H1 (cell line): ENCODE measurements around the gene MAF. TPM values are rescaled to one million over a fixed set of nuclear protein-coding genes. Genes with fewer than 3 reads are reported as not detected.

Source experiments
- CTCF ChIA-PET: fragments of 300-600 bp; sonication (Branson Sonifier 250); formaldehyde crosslinking; loops from one replicate; lab custom pipeline; 2021; ENCODE audit not compliant: partially characterized antibody; lab: Charles Lee
- POLR2A ChIA-PET: fragments of 300-600 bp; sonication (Branson Sonifier 250); formaldehyde crosslinking; loops from one replicate; lab custom pipeline; 2021; ENCODE audit warnings: inconsistent platforms; ENCODE audit not compliant: partially characterized antibody; lab: Charles Lee
- DNase-seq, 2 experiments: peaks; one replicate each; pipeline versions ENCODE4 v3.0.0 to v3.0.0-alpha.2; 2010 to 2022; ENCODE audit warnings: low spot score in 2 of 2, low read depth in 1 of 2, mixed read lengths in 1 of 2
- FAIRE-seq: peaks from 2 replicates; lab custom pipeline; 2011; peaks lifted over from hg19 to GRCh38; lab: Jason Lieb, UNC
- H2AFZ ChIP-seq: 2 replicates; pipeline ENCODE4 v1.8.1; 2012; ENCODE audit warnings: low read length, inconsistent platforms
- H2AK5ac ChIP-seq: 2 replicates; pipeline ENCODE4 v1.6.1; 2013; ENCODE audit warnings: low read depth, low read length
- H2BK120ac ChIP-seq: replicated peaks from 2 replicates; pipeline ENCODE3; 2013; ENCODE audit warnings: low read depth, low read length, inconsistent platforms
- H2BK12ac ChIP-seq: 2 replicates; pipeline ENCODE4 v1.6.1; 2013; ENCODE audit warnings: low read depth, low read length
- H2BK15ac ChIP-seq: 2 replicates; pipeline ENCODE4 v1.6.1; 2013; ENCODE audit warnings: low read length
- H2BK20ac ChIP-seq: 2 replicates; pipeline ENCODE4 v1.6.1; 2013; ENCODE audit warnings: low read length
- H2BK5ac ChIP-seq: 2 replicates; pipeline ENCODE4 v1.6.1; 2013; ENCODE audit warnings: low read depth, low read length
- H3K14ac ChIP-seq: 2 replicates; pipeline ENCODE4 v1.6.1; 2013; ENCODE audit warnings: inconsistent platforms; ENCODE audit not compliant: insufficient read length
- H3K18ac ChIP-seq: 2 replicates; pipeline ENCODE4 v1.6.1; 2013; ENCODE audit warnings: low read length; ENCODE audit errors: extremely low read depth
- H3K23ac ChIP-seq: 2 replicates; pipeline ENCODE4 v1.6.1; 2013; ENCODE audit warnings: inconsistent platforms; ENCODE audit not compliant: insufficient read length
- H3K23me2 ChIP-seq: 2 replicates; pipeline ENCODE4 v1.6.1; 2013; ENCODE audit warnings: low read depth, low read length
- H3K27ac ChIP-seq: 2 replicates; pipeline ENCODE4 v1.6.1; 2011; ENCODE audit warnings: low read depth, low read length, inconsistent platforms
- H3K27me3 ChIP-seq, 4 experiments: replicated peaks in 1 of 4; 1 replicate in 1 of 4; 2 replicates in 3 of 4; pipeline versions ENCODE4 v1.6.1 to v1.8.1; 2011 to 2013; ENCODE audit warnings: low read length in 3 of 4, mild to moderate bottlenecking in 3 of 4, inconsistent platforms in 2 of 4, mixed read lengths in 2 of 4, moderate library complexity in 1 of 4; ENCODE audit not compliant: control insufficient read depth in 3 of 4, insufficient read depth in 3 of 4; ENCODE audit errors: extremely low read depth in 1 of 4
- H3K36me3 ChIP-seq, 4 experiments: 2 replicates each; pipeline versions ENCODE4 v1.6.1 to v1.8.1; 2011 to 2013; ENCODE audit warnings: mild to moderate bottlenecking in 4 of 4, low read length in 3 of 4, moderate library complexity in 2 of 4, control low read depth in 1 of 4, inconsistent platforms in 1 of 4; ENCODE audit not compliant: insufficient read depth in 4 of 4, control insufficient read depth in 2 of 4
- H3K4ac ChIP-seq: replicated peaks from 2 replicates; pipeline ENCODE3; 2013; ENCODE audit warnings: low read length, low read depth, mixed read lengths, inconsistent platforms; ENCODE audit not compliant: insufficient read length
- H3K4me1 ChIP-seq, 4 experiments: replicated peaks in 1 of 4; 1 replicate in 1 of 4; 2 replicates in 3 of 4; pipeline versions ENCODE4 v1.6.1 to v1.8.1; 2011 to 2013; ENCODE audit warnings: low read length in 3 of 4, inconsistent platforms in 2 of 4, mixed read lengths in 1 of 4; ENCODE audit not compliant: insufficient read depth in 4 of 4, control insufficient read depth in 3 of 4
- H3K4me2 ChIP-seq, 2 experiments: 2 replicates each; pipeline versions ENCODE4 v1.6.1 to v1.8.1; 2011 to 2013; ENCODE audit warnings: low read depth in 2 of 2, low read length in 2 of 2, control low read depth in 1 of 2, inconsistent platforms in 1 of 2, mild to moderate bottlenecking in 1 of 2; ENCODE audit not compliant: insufficient read depth in 1 of 2
- H3K4me3 ChIP-seq, 4 experiments: fragments of 200-600, 300-600 bp in 1 of 4; sonication (generic), shearing (Covaris generic), sonication (Bioruptor Twin) in 1 of 4; 2 replicates each; pipeline versions ENCODE4 v1.5.1 to v1.8.1; 2011 to 2016; ENCODE audit warnings: low read length in 4 of 4, low read depth in 3 of 4, control low read depth in 2 of 4, inconsistent platforms in 2 of 4, mild to moderate bottlenecking in 2 of 4, mixed read lengths in 1 of 4, moderate library complexity in 1 of 4; ENCODE audit not compliant: insufficient read depth in 2 of 4; ENCODE audit errors: extremely low read depth in 1 of 4
- H3K56ac ChIP-seq: replicated peaks from 2 replicates; pipeline ENCODE3; 2013; ENCODE audit warnings: low read depth, mild to moderate bottlenecking, mixed read lengths, low read length, inconsistent platforms; ENCODE audit not compliant: insufficient read length
- H3K79me1 ChIP-seq: 2 replicates; pipeline ENCODE4 v1.6.1; 2013; ENCODE audit warnings: low read depth, low read length, control low read depth
- H3K79me2 ChIP-seq, 2 experiments: 2 replicates each; pipeline versions ENCODE4 v1.6.1 to v1.8.1; 2012 to 2013; ENCODE audit warnings: low read length in 2 of 2, mild to moderate bottlenecking in 2 of 2, inconsistent platforms in 1 of 2; ENCODE audit not compliant: insufficient read depth in 2 of 2, control insufficient read depth in 1 of 2
- H3K9ac ChIP-seq, 4 experiments: replicated peaks in 1 of 4; 1 replicate in 1 of 4; 2 replicates in 3 of 4; pipeline versions ENCODE4 v1.6.1 to v1.8.1; 2011 to 2013; ENCODE audit warnings: low read depth in 3 of 4, low read length in 3 of 4, control low read depth in 2 of 4, mild to moderate bottlenecking in 2 of 4, moderate library complexity in 2 of 4, inconsistent platforms in 1 of 4; ENCODE audit errors: extremely low read depth in 1 of 4
- H3K9me3 ChIP-seq, 2 experiments: 2 replicates each; pipeline versions ENCODE4 v1.6.1 to v1.8.1; 2012 to 2013; ENCODE audit warnings: mild to moderate bottlenecking in 2 of 2, moderate library complexity in 2 of 2, control low read depth in 1 of 2, inconsistent platforms in 1 of 2, low read depth in 1 of 2, low read length in 1 of 2, mixed read lengths in 1 of 2; ENCODE audit not compliant: insufficient read depth in 2 of 2
- H4K20me1 ChIP-seq, 2 experiments: replicated peaks in 1 of 2; 2 replicates each; pipeline versions ENCODE3 to v1.8.1; 2011 to 2013; ENCODE audit warnings: inconsistent platforms in 2 of 2, low read length in 2 of 2, mild to moderate bottlenecking in 1 of 2; ENCODE audit not compliant: insufficient read depth in 2 of 2, control insufficient read depth in 1 of 2
- H4K5ac ChIP-seq: 2 replicates; pipeline ENCODE4 v1.6.1; 2013; ENCODE audit warnings: low read length, low read depth, mixed read lengths, inconsistent platforms; ENCODE audit not compliant: insufficient read length
- H4K8ac ChIP-seq: 2 replicates; pipeline ENCODE4 v1.8.0; 2013; ENCODE audit warnings: mild to moderate bottlenecking, moderate library complexity, low read length, inconsistent platforms; ENCODE audit not compliant: insufficient read depth; ENCODE audit errors: extremely low read depth
- H4K91ac ChIP-seq: replicated peaks from 2 replicates; pipeline ENCODE3; 2013; ENCODE audit warnings: low read length, mixed read lengths, inconsistent platforms; ENCODE audit not compliant: insufficient read length
- ASH2L ChIP-seq: fragments of 200-600, 300-600 bp; sonication (generic); IDR thresholded peaks from one replicate; pipeline ENCODE4 v1.7.1; 2017; ENCODE audit warnings: low read length
- ATF3 ChIP-seq: IDR thresholded peaks from 2 replicates; pipeline ENCODE4 v1.6.1; 2011; ENCODE audit warnings: low read depth, mild to moderate bottlenecking, low read length; ENCODE audit not compliant: insufficient read depth
- CBX8 ChIP-seq: fragments of 300-800, 300-1000 bp; sonication (generic); IDR thresholded peaks from 2 replicates; pipeline ENCODE4 v1.7.1; 2016; ENCODE audit warnings: low read depth, low read length, borderline replicate concordance
- HDAC6 ChIP-seq: IDR thresholded peaks from one replicate; pipeline ENCODE4 v1.7.1; 2012; ENCODE audit warnings: low read depth, mild to moderate bottlenecking, inconsistent platforms, low read length, moderate library complexity
- JUND ChIP-seq: IDR thresholded peaks from 2 replicates; pipeline ENCODE4 v1.6.1; 2011; ENCODE audit warnings: mild to moderate bottlenecking, improper control_type of control experiment, low read length
- POU5F1 ChIP-seq: IDR thresholded peaks from 2 replicates; pipeline ENCODE4 v1.6.1; 2011; ENCODE audit warnings: low read depth, mild to moderate bottlenecking, low read length, moderate library complexity
- RNF2 ChIP-seq: fragments of 200-900, 300-1000 bp; sonication (generic); IDR thresholded peaks from 2 replicates; pipeline ENCODE4 v1.7.1; 2016; ENCODE audit warnings: borderline replicate concordance, low read depth, mild to moderate bottlenecking, antibody characterized with exemption, low read length; ENCODE audit not compliant: poor library complexity, severe bottlenecking; ENCODE audit errors: missing control alignments
- SAP30 ChIP-seq: fragments of 300-600 bp; sonication (generic); IDR thresholded peaks from 2 replicates; pipeline ENCODE4 v1.7.1; 2012; ENCODE audit warnings: low read length, moderate library complexity, mild to moderate bottlenecking, inconsistent platforms; ENCODE audit not compliant: insufficient read depth, insufficient replicate concordance
- WGBS, 2 experiments: shearing (Covaris generic) in 1 of 2; methylation state at CpG; one replicate each; pipeline versions ENCODE4 v1.1.6 to v1.1.7; 2013 to 2015; ENCODE audit warnings: low lambda C conversion rate in 2 of 2, mixed read lengths in 2 of 2, inconsistent platforms in 1 of 2, low coverage in 1 of 2, missing lambda C conversion rate in 1 of 2; ENCODE audit not compliant: insufficient replicate concordance in 2 of 2, insufficient coverage in 1 of 2, insufficient read length in 1 of 2; ENCODE audit errors: extremely low coverage in 1 of 2, missing lambda C conversion rate in 1 of 2; 5-methylcytosine and 5-hydroxymethylcytosine counted together
- polyA plus RNA-seq, 7 experiments: library from polyadenylated mRNA; depleted of rRNA in 3 of 7; stranded (reverse) in 5 of 7; unstranded in 2 of 7; fragments of >200 nt in 5 of 7; fragments of 200-250 nt in 2 of 7; gene quantifications; 1 replicate in 5 of 7; 2 replicates in 1 of 7; 4 replicates in 1 of 7; pipeline versions ENCODE4 v1.2.1 to v1.2.3, GENCODE V29; 2011 to 2013; ENCODE audit warnings: missing spikeins in 2 of 7, mixed read lengths in 2 of 7
- total RNA-seq: library from RNA; stranded (reverse); fragmentation: NEBNext Ultra II Directional; extraction: Animal tissue kit (Norgen Biotek cat#: 25700); gene quantifications from 2 replicates; pipeline ENCODE4 v1.2.1, GENCODE V29; 2021
- TF ChIP-seq, protein P1 (sequence below): IDR thresholded peaks from 2 replicates; pipeline ENCODE4 v1.6.1; 2012; ENCODE audit warnings: low read length, inconsistent platforms

The MAF gene
- total and polyA plus RNA-seq, 2 of the 8 experiments (the other 6 are each of a cell fraction or from before 2014, with no cell fraction given) = 1.3 to 2.7 TPM

DNA sequence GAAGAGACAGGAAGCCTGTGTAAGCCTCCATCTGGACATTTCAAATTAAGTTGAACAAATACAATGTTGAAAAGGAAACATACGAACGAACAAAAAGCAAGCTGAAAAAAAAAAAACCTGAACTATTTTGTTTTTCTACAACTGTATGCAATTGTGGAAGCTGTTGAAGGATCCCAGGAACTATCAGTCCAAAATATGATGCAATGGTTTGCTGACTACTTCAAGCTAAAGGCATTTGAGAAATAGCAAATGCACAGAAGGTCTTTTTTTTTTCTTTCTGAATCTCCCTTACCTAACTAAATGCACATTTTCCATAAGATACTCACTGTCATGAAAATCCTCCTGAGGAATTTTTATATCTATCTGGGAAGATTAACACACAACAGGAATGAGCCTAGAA is 40.2 kb downstream of the MAF start:
- WGBS, 2 experiments = 85% methylated on average over 2 of the region's 2 CpGs; no CpG with 5 or more reads in 1 of the 2 experiments
- H3K79me1 ChIP-seq = no peaks in the 10 kb centered on the region
- no peak overlapping the region for H2AFZ ChIP-seq
- TF ChIP-seq JUND = no peak
- no peak for TF ChIP-seq SAP30
- TF ChIP-seq, protein P1, sequence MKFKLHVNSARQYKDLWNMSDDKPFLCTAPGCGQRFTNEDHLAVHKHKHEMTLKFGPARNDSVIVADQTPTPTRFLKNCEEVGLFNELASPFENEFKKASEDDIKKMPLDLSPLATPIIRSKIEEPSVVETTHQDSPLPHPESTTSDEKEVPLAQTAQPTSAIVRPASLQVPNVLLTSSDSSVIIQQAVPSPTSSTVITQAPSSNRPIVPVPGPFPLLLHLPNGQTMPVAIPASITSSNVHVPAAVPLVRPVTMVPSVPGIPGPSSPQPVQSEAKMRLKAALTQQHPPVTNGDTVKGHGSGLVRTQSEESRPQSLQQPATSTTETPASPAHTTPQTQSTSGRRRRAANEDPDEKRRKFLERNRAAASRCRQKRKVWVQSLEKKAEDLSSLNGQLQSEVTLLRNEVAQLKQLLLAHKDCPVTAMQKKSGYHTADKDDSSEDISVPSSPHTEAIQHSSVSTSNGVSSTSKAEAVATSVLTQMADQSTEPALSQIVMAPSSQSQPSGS = no peak
- TF ChIP-seq POU5F1 = no peak
- TF ChIP-seq RNF2 = no peak
- TF ChIP-seq CBX8 = no peak
- TF ChIP-seq ATF3 = no peak
- no peak for TF ChIP-seq ASH2L
- TF ChIP-seq HDAC6 = no peak
- H2BK120ac ChIP-seq = no peak overlapping the region
- no peaks in the 10 kb centered on the region for H3K79me2 ChIP-seq
- FAIRE-seq (no peak), DNase-seq (no peak)
- no peak overlapping the region for H3K9ac ChIP-seq
- H2BK12ac ChIP-seq = no peak overlapping the region
- H3K18ac ChIP-seq = no peak overlapping the region
- no peaks in the 10 kb centered on the region for H3K9me3 ChIP-seq
- H2BK15ac ChIP-seq = no peak overlapping the region
- H3K27ac ChIP-seq = no peak overlapping the region
- H3K4me3 ChIP-seq = no peak overlapping the region
- H3K23ac ChIP-seq = no peak overlapping the region
- no peak overlapping the region for H2AK5ac ChIP-seq
- ChIA-PET POLR2A (no interaction called here), CTCF (interaction anchor here (0.6 to 1.4 kb wide), 2 partner anchors 9 to 493 kb away, joined by 3 to 5 read pairs; no protein-coding TSS in a partner anchor)
- no peak overlapping the region for H3K4me2 ChIP-seq
- H2BK5ac ChIP-seq = no peak overlapping the region
- no peak overlapping the region for H4K91ac ChIP-seq
- H4K8ac ChIP-seq = no peak overlapping the region
- peaks cover 0 to 5% (median 3%) of the 10 kb centered on the region in 4 experiments; a peak in 3 of 7 replicates for H3K4me1 ChIP-seq
- no peak overlapping the region for H3K4ac ChIP-seq
- no peaks in the 10 kb centered on the region for H3K36me3 ChIP-seq
- H3K27me3 ChIP-seq = no peaks in the 10 kb centered on the region
- no peaks in the 10 kb centered on the region for H3K23me2 ChIP-seq
- H2BK20ac ChIP-seq = no peak overlapping the region
- H4K5ac ChIP-seq = no peak overlapping the region
- no peak overlapping the region for H3K56ac ChIP-seq
- H4K20me1 ChIP-seq = no peaks in the 10 kb centered on the region
- H3K14ac ChIP-seq = no peak overlapping the region
